ENCODE measurements around the gene PI4K2B. TPM values are rescaled to one million over a fixed set of nuclear protein-coding genes. Genes with fewer than 3 reads are reported as not detected.
A peak's percentile ranks its signal among the peaks of the same experiment; 100 is the strongest.

PI4K2B gene
- total and polyA plus RNA-seq, 2 of the 13 experiments (the other 11 are each of a cell fraction or from before 2014, with no cell fraction given) = 6.9 to 25.8 TPM

GRCh38 chr4:25233737-25234389 is at the start of gene PI4K2B (continued):
- no peak for TF ChIP-seq KDM4B (CRISPR knock-in tag; IDR thresholded peaks at IDR 0.05)
- no peak; the same call in 1 of the 2 replicates for TF ChIP-seq GFI1 (CRISPR knock-in tag; IDR thresholded peaks at IDR 0.05; ENCODE audit: borderline replicate concordance)
- TF ChIP-seq USF2 (IDR thresholded peaks at IDR 0.05; ENCODE audit: low read depth, low read length) = no peak
- no peak; the same call in 1 of the 2 replicates for TF ChIP-seq USF2 (CRISPR knock-in tag; IDR thresholded peaks at IDR 0.05; ENCODE audit: borderline replicate concordance)
- TF ChIP-seq SPEN (CRISPR knock-in tag; IDR thresholded peaks at IDR 0.05; ENCODE audit: low read depth) = peak; percentile 53
- peak; percentile 86 for TF ChIP-seq ZNF687 (CRISPR knock-in tag; IDR thresholded peaks at IDR 0.05)
- no peak for TF ChIP-seq XBP1 (CRISPR knock-in tag; IDR thresholded peaks at IDR 0.05)
- no peak for TF ChIP-seq SOX6 (IDR thresholded peaks at IDR 0.05)
- no peak for TF ChIP-seq SOX6 (CRISPR knock-in tag; IDR thresholded peaks at IDR 0.05)
- TF ChIP-seq KLF11 (CRISPR knock-in tag; IDR thresholded peaks at IDR 0.05) = no peak
- 0 out of 2 replicates have a peak, but pooled peaks have one; percentile 57 for TF ChIP-seq ZNF256 (CRISPR knock-in tag; conservative IDR thresholded peaks at IDR 0.05)
- peak; percentile 83 for TF ChIP-seq YEATS4 (CRISPR knock-in tag; IDR thresholded peaks at IDR 0.05; ENCODE audit: borderline replicate concordance)
- no peak for TF ChIP-seq ZNF383 (CRISPR knock-in tag; IDR thresholded peaks at IDR 0.05; ENCODE audit: borderline replicate concordance)
- no peak for TF ChIP-seq HMGA1 (CRISPR knock-in tag; conservative IDR thresholded peaks at IDR 0.05)
- TF ChIP-seq BORCS8-MEF2B (CRISPR knock-in tag; IDR thresholded peaks at IDR 0.05) = peak; percentile 25; the same call in 1 of the 2 replicates
- no peak for TF ChIP-seq CHCHD3 (CRISPR knock-in tag; IDR thresholded peaks at IDR 0.05)
- TF ChIP-seq, protein P1, sequence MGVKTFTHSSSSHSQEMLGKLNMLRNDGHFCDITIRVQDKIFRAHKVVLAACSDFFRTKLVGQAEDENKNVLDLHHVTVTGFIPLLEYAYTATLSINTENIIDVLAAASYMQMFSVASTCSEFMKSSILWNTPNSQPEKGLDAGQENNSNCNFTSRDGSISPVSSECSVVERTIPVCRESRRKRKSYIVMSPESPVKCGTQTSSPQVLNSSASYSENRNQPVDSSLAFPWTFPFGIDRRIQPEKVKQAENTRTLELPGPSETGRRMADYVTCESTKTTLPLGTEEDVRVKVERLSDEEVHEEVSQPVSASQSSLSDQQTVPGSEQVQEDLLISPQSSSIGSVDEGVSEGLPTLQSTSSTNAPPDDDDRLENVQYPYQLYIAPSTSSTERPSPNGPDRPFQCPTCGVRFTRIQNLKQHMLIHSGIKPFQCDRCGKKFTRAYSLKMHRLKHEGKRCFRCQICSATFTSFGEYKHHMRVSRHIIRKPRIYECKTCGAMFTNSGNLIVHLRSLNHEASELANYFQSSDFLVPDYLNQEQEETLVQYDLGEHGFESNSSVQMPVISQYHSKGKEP (CRISPR knock-in tag; IDR thresholded peaks at IDR 0.05) = no peak
- TF ChIP-seq ZBTB4 (CRISPR knock-in tag; IDR thresholded peaks at IDR 0.05; ENCODE audit: borderline replicate concordance) = no peak; the same call in 1 of the 2 replicates
- no peak for TF ChIP-seq ZC3H4 (CRISPR knock-in tag; IDR thresholded peaks at IDR 0.05; ENCODE audit: borderline replicate concordance)
- TF ChIP-seq ZNF3 (CRISPR knock-in tag; IDR thresholded peaks at IDR 0.05) = no peak

All from HepG2 (cell line).